GM12801 (cell line): ENCODE measurements around the gene ASIC2.

Source experiments
- CTCF ChIP-seq: IDR thresholded peaks from one replicate; pipeline ENCODE4 v1.5.1; 2011; ENCODE audit warnings: control low read depth; ENCODE audit not compliant: insufficient read length; ENCODE audit errors: extremely low read depth

ASIC2 gene

GRCh38 chr17:33299115-33299514, 6.0 kb upstream of the ASIC2 start:
- no peak for TF ChIP-seq CTCF

- no peak for TF ChIP-seq CTCF
Observed at GRCh38 chr17:33297643-33298042, 4.5 kb upstream of the ASIC2 start.

GRCh38 chr17:33294994-33295393, 1.9 kb upstream of the ASIC2 start:
- TF ChIP-seq CTCF: no peak

GRCh38 chr17:33292201-33292980, 704 bp downstream of the ASIC2 start:
- TF ChIP-seq CTCF: no peak

- TF ChIP-seq CTCF: no peak
Observed at GRCh38 chr17:33291248-33292200, 1.6 kb downstream of the ASIC2 start.

GRCh38 chr17:33290253-33290652, 2.8 kb downstream of the ASIC2 start:
- no peak for TF ChIP-seq CTCF

- no peak for TF ChIP-seq CTCF
Observed at GRCh38 chr17:33288954-33289353, 4.1 kb downstream of the ASIC2 start.
